ENCODE results near the gene DDX49. TPM values are rescaled to one million over a fixed set of nuclear protein-coding genes. Genes with fewer than 3 reads are reported as not detected.

The DDX49 gene
- total and polyA plus RNA-seq, 9 of the 15 experiments (the other 6 are each of a cell fraction or from before 2014, with no cell fraction given): 1.1 to 113 (median 45.7) TPM

- TF ChIP-seq ZBTB11 (CRISPR knock-in tag; IDR thresholded peaks at IDR 0.05): no peak
- no peak for TF ChIP-seq ZKSCAN3 (CRISPR knock-in tag; IDR thresholded peaks at IDR 0.05)
- TF ChIP-seq DLX4 (CRISPR knock-in tag; IDR thresholded peaks at IDR 0.05): no peak
- TF ChIP-seq ESRRA (IDR thresholded peaks at IDR 0.05; ENCODE audit: borderline replicate concordance, low read depth): peak; percentile 82
- no peak for TF ChIP-seq MCM7 (IDR thresholded peaks at IDR 0.05)
- TF ChIP-seq TRIM28 (IDR thresholded peaks at IDR 0.05): no peak
- peak; percentile 57; the same call in 1 of the 2 replicates for TF ChIP-seq ZBTB33 (CRISPR knock-in tag; IDR thresholded peaks at IDR 0.05)
- no peak for TF ChIP-seq CREB1 (IDR thresholded peaks at IDR 0.05)
- 0 out of 2 replicates have a peak, but pooled peaks have one; percentile 43 for TF ChIP-seq CREB1 (CRISPR knock-in tag; IDR thresholded peaks at IDR 0.05)
- no peak for TF ChIP-seq SIRT6 (IDR thresholded peaks at IDR 0.05; ENCODE audit: low read depth, low read length)
- no peak for TF ChIP-seq RBFOX2 (IDR thresholded peaks at IDR 0.05; ENCODE audit: low read depth, low read length)
- TF ChIP-seq CHD4 (IDR thresholded peaks at IDR 0.05; ENCODE audit: insufficient read depth, insufficient replicate concordance, low read depth, low read length, poor library complexity, severe bottlenecking): peak; percentile 94
- TF ChIP-seq ZBTB17 (CRISPR knock-in tag; IDR thresholded peaks at IDR 0.05): no peak
- no peak for TF ChIP-seq NCOR1 (IDR thresholded peaks at IDR 0.05)
- TF ChIP-seq PHF8 (IDR thresholded peaks at IDR 0.05; ENCODE audit: borderline replicate concordance, low read length): no peak
- no peak for TF ChIP-seq ZNF584 (CRISPR knock-in tag; IDR thresholded peaks at IDR 0.05; ENCODE audit: low read depth)
- TF ChIP-seq ZNF408 (CRISPR knock-in tag; IDR thresholded peaks at IDR 0.05; ENCODE audit: low read depth): no peak
- no peak for TF ChIP-seq ARNT (IDR thresholded peaks at IDR 0.05)
- no peak for TF ChIP-seq MYBL2 (IDR thresholded peaks at IDR 0.05; ENCODE audit: low read depth)
- TF ChIP-seq MYBL2 (CRISPR knock-in tag; IDR thresholded peaks at IDR 0.05; ENCODE audit: borderline replicate concordance): no peak
- no peak for TF ChIP-seq ZNF445 (CRISPR knock-in tag; IDR thresholded peaks at IDR 0.05; ENCODE audit: low read depth)
- TF ChIP-seq SAFB2 (IDR thresholded peaks at IDR 0.05; ENCODE audit: borderline replicate concordance, low read depth, low read length, severe bottlenecking): no peak
- TF ChIP-seq HNRNPLL (IDR thresholded peaks at IDR 0.05; ENCODE audit: low read depth, low read length, poor library complexity, severe bottlenecking): no peak
Measured at GRCh38 chr19:18931316-18932162, 12.0 kb downstream of the DDX49 start (continued).

Measured in K562 (cell line).